Renal cortex interstitium (tissue), 11 donors: ENCODE results near the gene TTC7B. TPM values are rescaled to one million over a fixed set of nuclear protein-coding genes. Genes with fewer than 3 reads are reported as not detected.

Experiments used
- DNase-seq, 11 donors: peaks; one replicate each; pipeline ENCODE4 v3.0.0-alpha.2; 2013; ENCODE audit warnings: low read depth in 9 of 11, low spot score in 4 of 11; ENCODE audit errors: extremely low read depth in 1 of 11
- polyA plus RNA-seq, 3 donors: library from polyadenylated mRNA; unstranded; fragments of 120-200 nt; gene quantifications; one replicate each; pipeline ENCODE4 v1.2.1, GENCODE V29; 2013; ENCODE audit not compliant: insufficient read length in 3 of 3

TTC7B gene
- polyA plus RNA-seq, 3 donors: 38.2 to 46.1 (median 44.1) TPM

DNA sequence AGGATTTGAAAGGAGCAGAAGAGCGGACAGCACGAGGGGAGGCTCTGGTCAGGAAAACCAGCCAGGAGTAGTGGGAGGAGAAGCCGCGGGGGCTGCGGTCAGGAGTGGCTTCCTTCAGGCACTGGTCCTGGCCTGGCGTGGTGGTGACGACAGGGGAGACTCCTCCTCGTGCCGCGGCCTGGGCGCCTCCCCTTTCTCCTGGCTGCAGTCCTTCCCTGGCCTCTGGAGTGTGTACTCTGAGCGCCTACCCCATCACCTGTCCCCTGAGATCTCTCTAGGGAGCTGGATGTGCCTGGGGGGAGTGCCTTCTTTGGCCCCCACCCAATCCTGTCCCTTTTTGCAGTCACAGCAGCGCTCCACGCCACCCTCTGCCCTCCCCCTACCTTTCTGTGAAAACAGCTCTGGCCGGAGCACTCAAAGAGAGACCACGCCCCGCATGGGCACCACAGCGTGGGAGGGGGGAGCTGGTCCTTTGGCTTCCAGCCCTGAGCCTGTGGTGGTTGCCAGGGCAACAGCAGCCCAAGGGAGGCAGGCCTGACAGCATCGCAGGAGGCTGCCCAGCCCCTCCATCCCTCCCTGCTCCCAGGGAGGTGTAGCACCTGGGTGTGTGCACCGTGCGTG, 293.5 kb downstream of the TTC7B start:
- no peak for DNase-seq

DNA sequence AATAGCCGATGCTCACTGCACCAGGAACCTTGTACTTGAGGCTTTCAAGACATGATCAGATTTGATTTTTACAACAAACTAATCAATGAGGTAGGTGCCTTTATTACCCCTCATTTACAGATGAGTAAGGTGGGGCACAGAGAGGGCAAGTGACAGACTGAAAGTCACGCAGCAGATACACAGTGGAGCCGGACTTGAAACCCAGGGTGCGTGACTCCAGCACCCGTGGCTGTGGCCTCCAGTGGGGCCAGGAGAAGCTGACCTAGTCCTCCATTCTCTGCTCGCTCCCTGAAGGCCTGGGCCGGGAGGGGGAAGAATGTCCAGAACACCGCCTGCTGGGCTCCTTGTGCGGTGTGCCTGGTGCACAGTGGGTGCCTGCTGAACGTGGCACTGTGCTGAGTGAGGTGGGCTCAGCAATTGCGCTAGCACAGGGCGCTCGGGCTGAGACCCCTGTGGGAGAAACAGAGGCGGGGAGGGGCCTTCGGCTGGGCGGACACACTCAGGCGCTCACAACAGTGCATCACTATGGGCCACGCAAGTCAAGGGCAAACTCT, 294.2 kb downstream of the TTC7B start:
- DNase-seq: no peak

DNA sequence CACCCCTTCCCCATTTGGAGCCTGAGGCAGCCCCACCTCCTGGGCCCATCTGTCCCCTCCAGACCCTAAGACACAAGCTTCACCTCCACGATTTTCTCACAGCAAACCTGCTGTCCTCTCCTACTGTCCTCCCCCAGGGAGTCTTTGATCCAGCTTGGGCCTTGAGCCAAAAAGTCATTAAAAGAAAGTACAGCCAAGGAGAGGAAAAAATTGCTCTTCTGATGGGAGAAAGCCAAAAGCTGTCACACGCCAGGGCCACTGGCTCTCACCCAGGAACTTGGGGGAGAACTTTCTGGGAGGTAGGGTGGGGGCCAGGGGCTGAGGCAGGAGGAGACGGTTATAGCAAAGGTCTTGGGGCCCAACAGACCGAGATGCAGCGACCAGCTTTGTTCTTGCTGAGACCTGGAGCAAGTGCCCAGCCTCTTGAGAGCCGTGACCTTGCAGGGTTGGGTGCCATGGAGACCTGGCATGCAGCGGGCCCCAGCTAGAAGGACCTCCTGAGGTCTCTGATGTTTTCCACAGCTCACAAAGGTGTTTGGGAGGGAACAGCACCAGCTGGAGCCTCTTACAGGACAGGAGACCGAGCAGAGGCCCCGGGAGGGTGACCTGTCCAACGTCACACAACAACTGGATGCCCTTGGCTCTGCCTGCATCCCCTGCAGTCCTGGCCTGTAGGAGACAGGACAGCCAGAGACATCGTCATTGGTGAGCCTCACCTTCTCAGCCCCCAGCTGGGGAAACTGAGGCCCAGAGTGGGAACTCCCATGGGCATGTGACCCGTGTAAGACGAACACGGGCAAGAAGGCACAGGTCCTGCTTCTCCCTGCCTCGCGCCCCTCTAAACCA, 294.9 kb downstream of the TTC7B start:
- no peak for DNase-seq

DNA sequence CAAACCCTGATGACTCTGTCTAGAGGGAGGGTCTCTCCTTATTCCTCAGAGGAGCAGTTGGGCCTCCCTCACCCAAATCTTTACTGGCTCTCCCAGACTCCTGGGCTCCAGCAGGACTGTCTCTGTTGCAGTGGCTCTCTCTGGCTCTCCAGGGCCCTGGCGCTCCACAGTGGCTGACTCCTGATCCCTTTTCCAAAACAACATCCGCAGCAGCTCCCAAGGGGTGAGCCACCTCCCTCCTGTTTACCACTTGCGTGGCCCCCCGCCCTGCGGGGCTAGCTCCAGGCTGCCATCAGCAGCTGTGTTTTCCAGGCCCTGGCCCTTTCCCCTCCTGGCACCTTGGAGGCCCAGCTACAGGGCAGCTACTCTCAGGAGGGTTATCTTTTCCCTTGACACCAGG, 295.9 kb downstream of the TTC7B start:
- no peak for DNase-seq

DNA sequence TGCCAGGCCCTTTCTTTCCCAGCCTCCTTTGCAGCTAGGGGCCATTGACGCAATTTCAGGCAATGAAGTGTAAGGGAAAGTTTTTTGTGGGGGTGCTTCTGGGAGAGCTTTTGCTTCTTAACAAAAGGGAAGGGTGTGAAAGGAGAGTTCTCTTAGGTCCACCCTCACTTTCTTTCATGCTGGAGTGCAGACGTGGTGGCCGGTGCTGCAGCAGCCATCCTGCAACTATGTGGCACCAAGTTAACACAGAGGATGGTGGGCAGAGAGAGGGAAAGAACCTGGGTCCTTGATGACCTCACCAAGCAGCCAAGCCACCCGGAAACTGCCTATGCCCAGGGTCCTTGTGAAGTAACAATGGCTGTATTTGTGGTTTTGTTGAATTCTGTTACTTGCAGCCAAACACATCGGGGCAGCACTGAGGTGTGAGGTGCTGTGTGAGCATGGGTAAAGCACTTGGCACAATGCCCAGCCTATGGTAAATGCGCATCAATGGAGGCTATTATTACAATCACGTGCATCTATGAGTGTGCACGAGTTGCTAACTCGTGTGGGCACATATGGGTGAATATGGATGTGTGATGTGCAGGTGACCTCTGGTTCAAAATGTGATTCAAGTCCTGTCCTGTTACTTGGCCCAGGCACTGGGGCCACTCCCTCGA, 296.8 kb downstream of the TTC7B start:
- DNase-seq: no peak

DNA sequence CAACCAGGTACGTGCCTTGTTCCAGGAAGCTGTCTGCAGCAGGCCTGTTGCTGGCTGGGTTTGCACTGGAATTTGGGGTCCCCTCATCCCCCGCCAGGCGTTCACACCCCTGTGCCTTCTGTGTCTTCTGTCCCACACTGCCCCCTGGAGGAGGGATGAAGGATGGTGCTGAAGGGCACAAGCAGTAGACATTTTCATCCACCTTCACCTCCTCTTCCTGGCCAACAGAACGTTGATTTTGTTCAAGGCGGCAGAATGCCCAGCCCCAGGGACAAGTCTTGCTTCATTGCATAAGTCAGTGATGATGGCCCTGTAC, 297.3 kb downstream of the TTC7B start:
- DNase-seq: no peak

DNA sequence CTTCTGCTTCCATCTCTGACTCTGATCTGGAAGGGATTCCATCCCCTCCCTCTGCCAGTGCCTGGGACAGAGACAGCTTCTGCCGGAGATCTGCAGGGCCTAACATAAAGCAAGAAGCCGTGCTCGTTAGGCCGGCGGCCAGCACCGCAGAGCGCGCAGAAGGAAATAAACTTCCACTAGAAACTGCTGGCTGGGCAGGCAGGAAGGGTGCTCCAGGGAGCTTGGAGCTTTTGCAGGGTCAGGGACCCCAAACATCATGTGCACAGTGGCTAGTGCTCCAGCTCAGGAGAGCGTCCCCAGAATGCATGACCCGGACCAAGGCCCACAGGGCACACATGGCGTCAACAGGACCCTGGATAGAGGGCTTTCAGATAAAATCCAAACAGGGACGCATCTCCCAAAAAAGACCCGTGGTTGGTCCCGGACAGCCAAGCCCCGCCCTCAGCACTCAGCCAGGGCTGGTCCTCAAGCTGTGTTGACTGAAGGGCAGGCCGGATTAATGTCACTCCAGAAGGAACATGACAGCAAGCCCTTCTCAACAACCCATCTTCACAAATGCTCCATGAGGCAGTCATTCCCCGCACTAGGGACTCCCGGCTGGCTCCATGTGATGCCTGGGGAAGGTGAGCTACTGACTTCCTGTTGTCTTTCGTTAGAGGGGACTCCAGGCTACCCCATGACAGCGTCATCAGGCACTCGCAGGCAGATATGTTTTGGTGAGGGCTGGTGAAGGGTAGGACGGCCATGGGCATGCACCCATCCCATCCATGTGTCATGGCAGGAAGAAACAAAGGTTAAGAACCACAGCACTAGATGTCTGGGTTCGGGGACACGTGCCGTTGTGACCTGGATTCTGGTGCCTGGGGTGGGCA, 297.9 kb downstream of the TTC7B start:
- DNase-seq: no peak

DNA sequence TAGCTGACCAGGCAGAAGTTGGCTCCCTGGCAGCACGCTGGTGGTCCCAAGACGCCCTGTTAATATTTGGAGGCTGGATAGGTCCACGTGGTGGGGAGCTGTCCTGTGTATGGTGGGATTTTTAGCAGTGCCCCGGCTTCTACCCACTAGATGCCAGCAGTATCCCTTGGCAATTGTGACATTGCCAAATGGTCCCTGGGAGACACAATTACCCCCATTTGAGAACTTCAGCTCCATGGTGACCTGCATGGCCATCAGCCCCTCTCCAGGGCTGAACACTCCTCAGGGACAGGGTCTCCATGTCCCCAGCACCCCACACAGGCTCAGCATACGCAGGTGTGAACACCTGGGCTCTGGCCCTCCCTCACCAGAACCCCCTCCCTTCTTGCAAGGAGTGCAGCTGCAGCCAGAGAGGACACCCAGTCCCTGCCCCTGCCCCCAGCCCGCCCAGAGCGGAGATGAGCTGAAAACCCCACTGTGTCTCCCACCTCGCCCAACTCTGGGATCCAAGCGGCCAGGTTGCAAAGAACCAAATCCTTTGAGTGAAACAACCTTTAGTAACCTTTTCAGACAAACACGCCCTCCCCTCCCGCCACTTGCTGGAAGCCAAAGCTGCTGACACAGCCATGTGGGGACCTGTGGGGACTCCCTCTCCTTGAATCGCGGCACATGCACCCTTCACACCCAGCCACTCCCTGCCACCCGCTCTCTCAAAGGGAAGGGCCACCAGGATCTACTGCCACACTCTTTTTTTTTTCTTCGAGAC, 299.0 kb downstream of the TTC7B start:
- no peak for DNase-seq

DNA sequence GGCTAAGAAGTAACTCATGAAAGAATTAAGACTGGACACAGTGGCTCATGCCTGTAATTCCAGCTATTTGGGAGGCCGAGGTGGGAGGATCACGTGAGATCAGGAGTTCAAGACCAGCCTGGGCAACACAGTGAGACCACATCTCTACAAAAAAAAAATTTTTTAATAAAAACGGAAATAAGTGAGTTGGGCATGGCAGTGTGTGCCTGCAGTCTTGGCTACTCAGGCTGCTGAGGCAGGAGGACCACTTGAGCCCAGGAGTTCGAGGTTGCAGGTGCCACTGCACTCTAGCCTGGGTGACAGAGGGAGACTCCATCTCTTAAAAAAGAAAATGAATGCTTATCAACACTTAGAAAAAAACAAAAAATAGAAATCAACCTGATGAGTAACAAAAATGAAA, 301.7 kb downstream of the TTC7B start:
- no peak for DNase-seq

DNA sequence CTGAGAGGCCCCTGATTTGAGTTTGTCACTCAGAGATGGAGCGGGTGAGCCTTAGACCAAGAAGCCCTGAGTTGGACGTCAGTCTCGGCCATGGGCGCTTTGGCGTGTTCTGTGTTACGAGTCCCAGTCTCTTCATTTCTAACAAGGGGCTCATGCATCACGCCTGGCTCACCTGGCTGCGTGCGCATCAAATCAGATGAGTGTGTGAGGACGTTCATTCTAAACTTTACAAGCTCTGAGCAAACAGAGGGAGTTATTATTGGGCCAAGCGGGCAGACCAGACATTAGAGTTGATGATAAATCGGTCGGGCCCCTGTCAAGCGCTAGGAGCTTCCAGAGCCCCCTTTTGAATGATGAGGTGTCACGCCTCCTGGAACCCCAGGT, 302.2 kb downstream of the TTC7B start:
- no peak for DNase-seq

DNA sequence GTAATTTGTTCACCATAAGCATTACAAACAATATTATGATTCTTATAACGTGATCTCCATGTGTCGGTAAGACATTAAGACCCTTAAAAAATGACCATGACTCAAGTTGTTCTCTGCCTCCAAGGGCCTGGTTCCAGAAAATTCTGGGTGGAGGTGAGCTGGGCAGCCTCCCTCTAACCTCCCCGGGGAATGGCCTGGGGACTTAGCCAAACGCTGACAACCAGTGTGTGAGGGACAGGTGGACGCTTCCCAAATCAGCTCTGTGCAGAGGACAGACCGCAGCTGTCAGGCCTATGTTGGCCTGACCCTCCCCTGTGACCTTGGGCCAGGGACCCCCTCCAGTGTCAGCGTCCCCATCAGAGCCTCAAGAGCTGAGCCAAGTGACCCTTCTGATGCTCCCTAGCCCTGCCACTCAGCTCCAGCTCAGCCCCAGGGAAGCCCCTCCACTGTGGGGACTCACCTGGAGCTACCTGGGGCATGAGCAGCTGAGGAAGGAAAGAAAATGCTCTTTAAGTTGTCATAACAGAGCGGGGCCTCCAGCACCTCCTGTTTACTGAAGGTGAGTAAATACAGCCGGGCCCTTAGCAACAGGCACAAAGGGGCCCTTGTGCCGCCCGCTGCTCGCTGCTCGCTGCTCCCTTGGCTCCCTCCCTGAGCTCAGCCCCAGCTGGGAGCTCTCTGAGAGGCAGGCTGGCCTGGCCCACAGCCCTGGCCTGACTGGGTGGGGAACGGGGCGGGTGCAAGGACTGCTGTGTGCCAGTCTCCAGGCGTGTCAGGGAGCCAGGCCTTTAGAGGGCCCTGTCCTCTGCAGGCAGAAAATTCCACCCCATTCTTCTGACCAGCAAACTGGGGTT, 302.8 kb downstream of the TTC7B start:
- peak in 2 of 11 donors; percentile 65 to 75 for DNase-seq

DNA sequence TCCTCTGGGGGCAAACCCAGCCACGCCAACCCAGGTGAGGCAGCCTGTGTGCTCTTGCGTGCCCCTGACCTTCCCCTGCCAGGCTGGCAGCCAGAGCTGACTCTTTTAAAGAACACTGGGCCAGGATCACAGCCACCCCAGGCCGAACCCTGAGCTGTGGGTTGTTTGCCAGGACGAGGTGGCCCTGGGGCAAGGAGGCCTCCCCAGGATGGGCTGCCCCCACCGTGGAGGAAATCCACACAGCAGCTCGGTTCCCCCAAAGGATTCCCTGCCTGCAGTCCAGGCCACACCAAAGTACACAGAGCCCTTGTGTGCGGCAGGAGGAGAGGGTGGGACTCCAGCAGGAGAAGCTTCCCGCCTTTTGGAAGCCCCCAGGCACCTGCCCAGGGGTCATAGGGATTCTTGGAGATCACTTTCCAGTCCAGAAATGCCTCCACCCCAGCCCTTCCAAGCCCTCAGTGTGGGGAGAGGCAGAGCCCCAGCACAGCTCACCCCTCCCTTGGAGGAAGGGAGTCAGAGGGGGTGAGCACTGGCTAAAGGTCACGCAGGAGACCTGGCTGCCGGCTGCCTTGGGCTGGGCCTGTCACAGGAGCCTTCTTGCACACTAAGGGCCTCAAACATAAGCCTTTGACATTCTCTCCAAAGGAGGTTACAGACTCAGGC, 303.8 kb downstream of the TTC7B start:
- DNase-seq: no peak

DNA sequence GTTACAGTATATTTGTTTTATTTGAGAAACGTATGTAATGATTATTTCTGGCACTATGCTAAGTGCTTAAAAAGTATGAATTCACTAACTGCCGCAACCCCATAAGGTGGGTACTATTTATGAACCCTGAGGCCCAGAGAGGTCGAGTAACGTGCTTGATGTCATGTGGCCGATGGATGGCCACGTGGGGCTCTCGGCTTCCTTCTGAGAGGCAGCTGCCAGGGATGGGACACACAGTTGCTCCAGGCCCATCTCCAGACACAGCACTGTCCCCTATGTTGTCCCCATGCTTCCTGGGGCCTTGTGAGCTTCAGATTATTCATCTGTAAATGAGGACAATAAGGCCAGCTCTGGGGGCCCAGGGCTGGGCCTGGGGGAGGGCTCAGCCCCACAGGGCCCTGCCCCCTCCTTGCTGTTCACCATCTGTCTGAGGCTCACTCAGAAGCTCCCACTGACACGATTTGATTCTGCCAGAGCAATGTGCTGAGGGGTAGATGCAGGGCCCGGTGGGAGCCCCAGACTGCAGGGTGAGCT, 304.4 kb downstream of the TTC7B start:
- DNase-seq: no peak

DNA sequence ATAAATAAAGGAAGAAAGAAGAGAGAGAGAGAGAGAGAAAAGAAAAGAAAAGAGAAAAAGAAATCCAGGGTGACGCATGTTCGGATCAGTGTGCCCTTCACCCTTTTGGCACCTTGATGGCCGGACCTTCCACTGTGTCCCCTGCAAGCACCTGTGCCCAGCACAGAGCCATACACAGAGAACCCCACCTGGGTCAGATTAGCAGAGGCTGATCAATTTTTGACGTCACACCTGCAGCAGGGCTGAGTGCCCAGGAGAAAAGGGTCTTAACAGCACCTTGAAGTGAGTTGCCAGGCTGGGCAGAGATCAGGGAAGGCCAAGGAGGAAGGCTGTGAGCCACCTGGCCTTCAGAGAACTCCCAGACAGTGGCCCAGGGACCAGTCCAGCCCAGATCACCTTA, 305.0 kb downstream of the TTC7B start:
- no peak for DNase-seq

DNA sequence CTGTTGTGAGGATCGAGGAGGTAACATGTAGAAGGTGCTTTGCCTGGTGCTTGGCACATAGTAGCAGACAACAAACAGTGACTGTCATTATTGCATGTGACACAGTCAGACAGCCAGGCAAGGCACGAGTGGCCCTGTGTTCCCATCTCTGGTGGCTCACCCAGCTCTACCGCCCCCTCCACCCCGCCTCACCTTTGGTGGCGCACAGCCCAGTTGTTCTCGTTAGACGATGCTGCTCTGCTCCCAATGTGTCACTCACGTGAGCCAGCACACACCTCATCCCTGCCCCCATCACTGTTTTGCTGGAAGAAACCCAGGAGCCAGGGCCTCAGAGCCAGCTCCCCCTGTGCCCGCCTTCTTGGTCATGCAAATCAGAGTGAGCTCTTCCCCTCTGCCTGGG, 306.1 kb downstream of the TTC7B start:
- no peak for DNase-seq

DNA sequence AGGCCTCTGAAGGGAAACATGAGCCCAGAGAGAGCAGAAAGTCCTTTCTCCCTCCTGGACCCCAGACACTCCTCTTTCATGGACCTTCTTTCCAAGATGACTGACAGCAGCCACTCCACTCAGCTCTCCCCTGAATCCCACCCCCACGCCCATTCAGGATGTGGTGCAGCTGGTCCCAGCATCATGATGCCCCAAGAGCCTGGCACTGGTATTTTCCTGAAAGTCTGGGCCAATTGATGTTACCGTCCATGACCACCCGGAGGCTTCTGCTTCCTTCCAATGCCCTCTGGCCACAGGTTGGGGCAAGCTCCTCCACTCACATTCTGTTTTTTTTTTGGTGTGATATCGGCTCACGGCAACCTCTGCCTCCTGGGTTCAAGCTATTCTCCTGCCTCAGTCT, 306.8 kb downstream of the TTC7B start:
- DNase-seq: no peak
